ENCODE results near the gene UPP2.

Gene UPP2

GRCh38 chr2:158124896-158125295 lies 23.2 kb downstream of the UPP2 start:
- TF ChIP-seq ZNF274 (IDR thresholded peaks at IDR 0.05; ENCODE audit: low read depth, low read length), result no peak
- no peak overlapping the region for H3K4me3 ChIP-seq (ENCODE audit: low read length)

GRCh38 chr2:158125756-158126498 lies 24.3 kb downstream of the UPP2 start:
- no peak overlapping the region for H3K4me3 ChIP-seq (ENCODE audit: low read length)
- TF ChIP-seq ZNF274 (IDR thresholded peaks at IDR 0.05; ENCODE audit: low read depth, low read length), result no peak

- no peak overlapping the region for H3K4me3 ChIP-seq (ENCODE audit: low read length)
These were observed 25.7 kb downstream of the UPP2 start for GRCh38 chr2:158127380-158127804.

GRCh38 chr2:158128168-158128973 lies 26.7 kb downstream of the UPP2 start:
- no peak overlapping the region for H3K4me3 ChIP-seq (ENCODE audit: low read length)
- no peak for TF ChIP-seq ZNF274 (IDR thresholded peaks at IDR 0.05; ENCODE audit: low read depth, low read length)

More at GRCh38 chr2:158127380-158127804, 25.7 kb downstream of the UPP2 start:
- no peak for TF ChIP-seq ZNF274 (IDR thresholded peaks at IDR 0.05; ENCODE audit: low read depth, low read length)

- no peak for TF ChIP-seq ZNF274 (IDR thresholded peaks at IDR 0.05; ENCODE audit: low read depth, low read length)
These were observed 27.4 kb downstream of the UPP2 start for GRCh38 chr2:158129037-158129436.

GRCh38 chr2:158130832-158131473 lies 29.3 kb downstream of the UPP2 start:
- no peak for TF ChIP-seq ZNF274 (IDR thresholded peaks at IDR 0.05; ENCODE audit: low read depth, low read length)
- no peak overlapping the region for H3K4me3 ChIP-seq (ENCODE audit: low read length)

More at GRCh38 chr2:158129037-158129436, 27.4 kb downstream of the UPP2 start:
- no peak overlapping the region for H3K4me3 ChIP-seq (ENCODE audit: low read length)

GRCh38 chr2:158131483-158131912 lies 29.8 kb downstream of the UPP2 start:
- H3K4me3 ChIP-seq (ENCODE audit: low read length), result no peak overlapping the region
- TF ChIP-seq ZNF274 (IDR thresholded peaks at IDR 0.05; ENCODE audit: low read depth, low read length), result no peak

- TF ChIP-seq ZNF274 (IDR thresholded peaks at IDR 0.05; ENCODE audit: low read depth, low read length), result no peak
- H3K4me3 ChIP-seq (ENCODE audit: low read length), result no peak overlapping the region
These were observed 30.4 kb downstream of the UPP2 start for GRCh38 chr2:158131919-158132566.

- no peak overlapping the region for H3K4me3 ChIP-seq (ENCODE audit: low read length)
- TF ChIP-seq ZNF274 (IDR thresholded peaks at IDR 0.05; ENCODE audit: low read depth, low read length), result no peak
These were observed 32.4 kb downstream of the UPP2 start for GRCh38 chr2:158134055-158134454.

GRCh38 chr2:158134655-158135054 lies 33.0 kb downstream of the UPP2 start:
- TF ChIP-seq ZNF274 (IDR thresholded peaks at IDR 0.05; ENCODE audit: low read depth, low read length), result no peak

GRCh38 chr2:158135096-158135495 lies 33.4 kb downstream of the UPP2 start:
- no peak for TF ChIP-seq ZNF274 (IDR thresholded peaks at IDR 0.05; ENCODE audit: low read depth, low read length)

More at GRCh38 chr2:158134655-158135054, 33.0 kb downstream of the UPP2 start:
- H3K4me3 ChIP-seq (ENCODE audit: low read length), result no peak overlapping the region

GRCh38 chr2:158138255-158138654 lies 36.6 kb downstream of the UPP2 start:
- no peak for TF ChIP-seq ZNF274 (IDR thresholded peaks at IDR 0.05; ENCODE audit: low read depth, low read length)
- no peak overlapping the region for H3K4me3 ChIP-seq (ENCODE audit: low read length)

More at GRCh38 chr2:158135096-158135495, 33.4 kb downstream of the UPP2 start:
- H3K4me3 ChIP-seq (ENCODE audit: low read length), result no peak overlapping the region

- TF ChIP-seq ZNF274 (IDR thresholded peaks at IDR 0.05; ENCODE audit: low read depth, low read length), result no peak
- no peak overlapping the region for H3K4me3 ChIP-seq (ENCODE audit: low read length)
These were observed 38.5 kb downstream of the UPP2 start for GRCh38 chr2:158140201-158140600.

- TF ChIP-seq ZNF274 (IDR thresholded peaks at IDR 0.05; ENCODE audit: low read depth, low read length), result no peak
- no peak overlapping the region for H3K4me3 ChIP-seq (ENCODE audit: low read length)
These were observed 40.5 kb downstream of the UPP2 start for GRCh38 chr2:158142165-158142564.
